HepG2 (cell line): ENCODE results near the gene NPB. TPM values are rescaled to one million over a fixed set of nuclear protein-coding genes. Genes with fewer than 3 reads are reported as not detected.
A peak's percentile ranks its signal among the peaks of the same experiment; 100 is the strongest.

Experiments
- ATM ChIP-seq: fragments of 450-650 bp; IDR thresholded peaks from 2 replicates; pipeline ENCODE4 v1.7.1; 2017; ENCODE audit warnings: mild to moderate bottlenecking, borderline replicate concordance
- HINFP ChIP-seq: sonication (generic); formaldehyde crosslinking; IDR thresholded peaks from 2 replicates; pipeline ENCODE4 v1.4.0; 2020; ENCODE audit warnings: low read depth, mild to moderate bottlenecking, missing genetic modification reagents
- MLX ChIP-seq: IDR thresholded peaks from 2 replicates; pipeline ENCODE4 v1.6.1; 2016
- NFAT5 ChIP-seq: sonication (generic); formaldehyde crosslinking; IDR thresholded peaks from 2 replicates; pipeline ENCODE4 v1.4.0; 2020; ENCODE audit warnings: missing genetic modification reagents
- NFATC3 ChIP-seq: sonication (generic); formaldehyde crosslinking; IDR thresholded peaks from 2 replicates; pipeline ENCODE4 v1.5.1; 2020; ENCODE audit warnings: mild to moderate bottlenecking, missing genetic modification reagents
- PRPF4 ChIP-seq: fragments of 200-400 bp; formaldehyde crosslinking; IDR thresholded peaks from 2 replicates; pipeline ENCODE4 v1.6.1; 2016; ENCODE audit warnings: low read length, low read depth; ENCODE audit not compliant: poor library complexity, severe bottlenecking
- PTBP1 ChIP-seq: fragments of 200-400 bp; formaldehyde crosslinking; IDR thresholded peaks from 2 replicates; pipeline ENCODE4 v1.6.1; 2018; ENCODE audit warnings: low read length, low read depth; ENCODE audit not compliant: poor library complexity, severe bottlenecking
- ZBTB7A ChIP-seq: sonication (generic); formaldehyde crosslinking; IDR thresholded peaks from 2 replicates; pipeline ENCODE4 v1.8.0; 2022; ENCODE audit warnings: mild to moderate bottlenecking, missing genetic modification reagents
- ZFAT ChIP-seq: sonication (generic); formaldehyde crosslinking; conservative IDR thresholded peaks from 2 replicates; pipeline ENCODE4 v1.8.1; 2023; ENCODE audit warnings: missing genetic modification reagents, inconsistent platforms
- ZFP1 ChIP-seq: IDR thresholded peaks from 2 replicates; pipeline ENCODE4 v1.6.1; 2016
- ZFP41 ChIP-seq: sonication (generic); formaldehyde crosslinking; IDR thresholded peaks from 2 replicates; pipeline ENCODE4 v1.4.0; 2020; ENCODE audit warnings: mild to moderate bottlenecking, missing genetic modification reagents, borderline replicate concordance
- ZNF205 ChIP-seq: IDR thresholded peaks from 2 replicates; pipeline ENCODE4 v1.6.1; 2018; ENCODE audit warnings: missing biosample characterization, missing genetic modification reagents
- ZNF543 ChIP-seq: sonication (generic); formaldehyde crosslinking; IDR thresholded peaks from 2 replicates; pipeline ENCODE4 v1.4.0; 2020; ENCODE audit warnings: mild to moderate bottlenecking, missing genetic modification reagents
- ZNF766 ChIP-seq: sonication (generic); formaldehyde crosslinking; IDR thresholded peaks from 2 replicates; pipeline ENCODE4 v1.5.0; 2020; ENCODE audit warnings: missing genetic modification reagents, borderline replicate concordance
- ZSCAN12 ChIP-seq: sonication (generic); formaldehyde crosslinking; IDR thresholded peaks from 2 replicates; pipeline ENCODE4 v1.9.0; 2021; ENCODE audit warnings: mild to moderate bottlenecking, missing genetic modification reagents
- polyA plus RNA-seq, 8 experiments: library from polyadenylated mRNA; depleted of rRNA in 3 of 8; stranded (reverse) in 7 of 8; unstranded in 1 of 8; fragments of >200 nt; fragmentation: Illumina TruSeq in 4 of 8; extraction: Trizol in 4 of 8; gene quantifications; 2 replicates each; pipeline versions ENCODE4 v1.2.1 to v1.2.3, GENCODE V29; 2011 to 2016; ENCODE audit warnings: low read depth in 4 of 8, missing spikeins in 1 of 8, mixed read lengths in 1 of 8; ENCODE audit not compliant: insufficient read depth in 1 of 8
- total RNA-seq, 5 experiments: library from RNA; depleted of rRNA; stranded (reverse); fragments of >200 nt; fragmentation: Illumina TruSeq; extraction: Trizol; gene quantifications; 2 replicates each; pipeline ENCODE4 v1.2.3, GENCODE V29; 2016; ENCODE audit warnings: low read depth in 1 of 5
- TF ChIP-seq, protein P1 (sequence below): sonication (generic); formaldehyde crosslinking; IDR thresholded peaks from 2 replicates; pipeline ENCODE4 v1.5.1; 2020; ENCODE audit warnings: mild to moderate bottlenecking, missing genetic modification reagents, moderate library complexity
- TF ChIP-seq, protein P2 (sequence below): sonication (generic); formaldehyde crosslinking; IDR thresholded peaks from 2 replicates; pipeline ENCODE4 v1.5.1; 2020; ENCODE audit warnings: missing genetic modification reagents, mild to moderate bottlenecking, borderline replicate concordance

NPB gene
- total and polyA plus RNA-seq, 2 of the 13 experiments (the other 11 are each of a cell fraction or from before 2014, with no cell fraction given) = 0.11 to 0.93 TPM

GRCh38 chr17:81871387-81872230, 30.4 kb upstream of the NPB start (continued):
- peak; percentile 78; the same call in 1 of the 2 replicates for TF ChIP-seq NFATC3 (CRISPR knock-in tag)
- peak; percentile 74; the same call in 1 of the 2 replicates for TF ChIP-seq ZNF205
- TF ChIP-seq NFAT5 (CRISPR knock-in tag) = peak; percentile 89
- peak; percentile 98 for TF ChIP-seq ZBTB7A (CRISPR knock-in tag)
- peak; percentile 89 for TF ChIP-seq ZNF766
- TF ChIP-seq ZSCAN12 (CRISPR knock-in tag) = peak; percentile 58; the same call in 1 of the 2 replicates
- TF ChIP-seq ZNF543 (CRISPR knock-in tag) = peak; percentile 92
- peak; percentile 38; the same call in 1 of the 2 replicates for TF ChIP-seq ZFAT
- TF ChIP-seq, protein P1, sequence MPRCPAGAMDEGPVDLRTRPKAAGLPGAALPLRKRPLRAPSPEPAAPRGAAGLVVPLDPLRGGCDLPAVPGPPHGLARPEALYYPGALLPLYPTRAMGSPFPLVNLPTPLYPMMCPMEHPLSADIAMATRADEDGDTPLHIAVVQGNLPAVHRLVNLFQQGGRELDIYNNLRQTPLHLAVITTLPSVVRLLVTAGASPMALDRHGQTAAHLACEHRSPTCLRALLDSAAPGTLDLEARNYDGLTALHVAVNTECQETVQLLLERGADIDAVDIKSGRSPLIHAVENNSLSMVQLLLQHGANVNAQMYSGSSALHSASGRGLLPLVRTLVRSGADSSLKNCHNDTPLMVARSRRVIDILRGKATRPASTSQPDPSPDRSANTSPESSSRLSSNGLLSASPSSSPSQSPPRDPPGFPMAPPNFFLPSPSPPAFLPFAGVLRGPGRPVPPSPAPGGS (CRISPR knock-in tag) = peak; percentile 97; the same call in 1 of the 2 replicates
- TF ChIP-seq ZFP1 (CRISPR knock-in tag) = no peak
- TF ChIP-seq, protein P2, sequence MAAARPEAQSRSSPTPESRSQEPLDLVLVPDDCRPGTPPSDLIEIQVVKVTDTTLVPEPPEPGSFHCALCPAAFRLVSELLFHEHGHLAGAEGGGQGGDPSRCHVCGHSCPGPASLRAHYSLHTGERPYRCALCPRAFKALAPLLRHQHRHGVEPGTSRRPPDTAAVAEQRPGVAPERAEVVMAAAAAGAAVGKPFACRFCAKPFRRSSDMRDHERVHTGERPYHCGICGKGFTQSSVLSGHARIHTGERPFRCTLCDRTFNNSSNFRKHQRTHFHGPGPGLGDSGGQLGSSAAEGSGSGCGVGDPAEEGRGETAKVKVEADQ (CRISPR knock-in tag) = no peak; the same call in 1 of the 2 replicates
- no peak for TF ChIP-seq HINFP
- no peak for TF ChIP-seq PTBP1
- peak; percentile 90 for TF ChIP-seq PRPF4
- TF ChIP-seq ATM = no peak
- TF ChIP-seq MLX = no peak
- peak; percentile 98 for TF ChIP-seq ZFP41
